DND-41 (cell line): ENCODE results near the gene RCC2.

Experiments
- ATAC-seq: fragments of 200-7000 bp; cut with Tn5 transposase; 3 replicates; pipeline ENCODE4 v1.9.1; 2021; ENCODE audit warnings: low read depth; ENCODE audit not compliant: insufficient read depth
- DNase-seq: peaks from one replicate; pipeline ENCODE4 v3.0.0-alpha.2; 2020
- H2AFZ ChIP-seq: 2 replicates; pipeline ENCODE4 v1.6.0; 2012; ENCODE audit warnings: low read depth, low read length
- H3K27ac ChIP-seq: 2 replicates; pipeline ENCODE4 v1.5.1; 2012; ENCODE audit warnings: low read length, inconsistent platforms
- H3K27me3 ChIP-seq: fragments of 200-600 bp; sonication (generic); 2 replicates; pipeline ENCODE4 v1.6.0; 2012; ENCODE audit warnings: low read length, mild to moderate bottlenecking, inconsistent platforms; ENCODE audit not compliant: insufficient read depth, poor library complexity
- H3K36me3 ChIP-seq: 2 replicates; pipeline ENCODE4 v1.5.1; 2012; ENCODE audit warnings: low read length, inconsistent platforms; ENCODE audit not compliant: insufficient read depth
- H3K4me1 ChIP-seq: 2 replicates; pipeline ENCODE4 v1.5.1; 2012; ENCODE audit warnings: mild to moderate bottlenecking, low read length; ENCODE audit not compliant: insufficient read depth
- H3K4me2 ChIP-seq: 2 replicates; pipeline ENCODE4 v1.6.0; 2012; ENCODE audit warnings: mild to moderate bottlenecking, moderate library complexity, low read length, inconsistent platforms; ENCODE audit not compliant: insufficient read depth
- H3K4me3 ChIP-seq, 2 experiments: fragments of 200-600 bp in 1 of 2; shearing (Covaris generic) in 1 of 2; 2 replicates each; pipeline ENCODE4 v1.5.1; 2012 to 2016; ENCODE audit warnings: inconsistent platforms in 2 of 2, low read length in 2 of 2, mild to moderate bottlenecking in 2 of 2, low read depth in 1 of 2, moderate library complexity in 1 of 2
- H3K79me2 ChIP-seq: 2 replicates; pipeline ENCODE4 v1.6.0; 2012; ENCODE audit warnings: low read length, inconsistent platforms; ENCODE audit not compliant: insufficient read depth
- H3K9ac ChIP-seq: 2 replicates; pipeline ENCODE4 v1.6.0; 2012; ENCODE audit warnings: low read depth, mild to moderate bottlenecking, inconsistent platforms, low read length, moderate library complexity
- H3K9me3 ChIP-seq: 2 replicates; pipeline ENCODE4 v1.5.1; 2012; ENCODE audit warnings: low read length, moderate library complexity, mild to moderate bottlenecking, inconsistent platforms; ENCODE audit not compliant: insufficient read depth, severe bottlenecking
- H4K20me1 ChIP-seq: 2 replicates; pipeline ENCODE4 v1.6.0; 2012; ENCODE audit warnings: low read length; ENCODE audit not compliant: insufficient read depth
- CTCF ChIP-seq: IDR thresholded peaks from 2 replicates; pipeline ENCODE4 v1.5.1; 2012; ENCODE audit warnings: borderline replicate concordance, low read length, moderate library complexity, mild to moderate bottlenecking; ENCODE audit not compliant: poor library complexity, severe bottlenecking; ENCODE audit errors: extremely low read depth
- EZH2 ChIP-seq: IDR thresholded peaks from 3 replicates; pipeline ENCODE4 v1.6.1; 2012; ENCODE audit warnings: borderline replicate concordance, low read depth, mild to moderate bottlenecking, moderate library complexity, low read length, inconsistent platforms; ENCODE audit not compliant: severe bottlenecking

Gene RCC2

GRCh38 chr1:17465228-17465627 lies 25.8 kb upstream of the RCC2 start:
- H3K4me1 ChIP-seq = no peaks in the 10 kb centered on the region
- H3K9me3 ChIP-seq = no peaks in the 10 kb centered on the region
- no peak for TF ChIP-seq EZH2
- no peak for ATAC-seq
- DNase-seq = no peak
- no peak overlapping the region for H3K4me3 ChIP-seq
- H3K79me2 ChIP-seq = no peaks in the 10 kb centered on the region
- H3K4me2 ChIP-seq = no peak overlapping the region
- H3K27me3 ChIP-seq = no peaks in the 10 kb centered on the region
- no peaks in the 10 kb centered on the region for H3K36me3 ChIP-seq
- no peak overlapping the region for H3K27ac ChIP-seq
- H3K9ac ChIP-seq = no peak overlapping the region
- no peak overlapping the region for H2AFZ ChIP-seq
- no peaks in the 10 kb centered on the region for H4K20me1 ChIP-seq

DNA sequence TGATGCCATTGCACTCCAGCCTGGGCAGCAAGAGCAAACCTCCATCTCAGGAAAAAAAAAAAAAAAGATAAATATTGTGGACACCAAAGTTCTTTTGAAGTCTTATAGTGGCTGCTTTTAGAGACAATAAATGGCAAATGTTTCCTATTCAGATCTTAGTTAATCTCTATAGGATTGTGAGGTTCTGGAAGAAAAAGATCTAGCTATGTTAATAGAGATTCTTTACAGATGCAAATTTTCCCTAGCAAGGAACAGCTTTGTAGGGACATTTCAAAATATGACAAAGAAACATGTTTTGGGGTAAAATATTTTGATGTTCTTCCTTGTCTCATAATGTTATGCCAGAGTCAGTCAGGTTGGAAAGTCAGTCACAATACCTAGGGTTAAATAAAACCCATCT lies 24.5 kb upstream of the RCC2 start:
- no peak overlapping the region for H3K4me2 ChIP-seq
- no peak for TF ChIP-seq EZH2
- no peak for TF ChIP-seq CTCF
- ATAC-seq = no peak

DNA sequence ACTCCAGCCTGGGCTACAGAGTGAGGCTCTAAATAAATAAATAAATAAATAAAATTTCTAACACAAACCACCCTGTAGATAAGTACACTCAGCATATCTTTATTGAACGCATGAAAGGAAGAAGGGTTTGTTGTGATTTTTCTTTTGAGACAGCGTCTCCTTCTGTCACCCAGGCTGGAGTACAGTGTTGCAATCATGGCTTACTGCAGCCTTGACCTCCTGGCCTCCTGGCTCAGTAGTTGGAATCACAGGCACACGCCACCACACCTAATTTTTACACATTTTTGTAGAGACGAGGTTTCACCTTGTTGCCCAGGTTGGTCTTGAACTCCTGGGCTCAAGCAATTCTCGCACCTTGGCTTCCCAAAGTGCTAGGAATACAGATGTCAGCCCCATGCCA lies 23.2 kb upstream of the RCC2 start:
- H3K4me3 ChIP-seq = no peak overlapping the region
- TF ChIP-seq EZH2 = no peak
- no peak for TF ChIP-seq CTCF
- H2AFZ ChIP-seq = no peak overlapping the region
- H3K27me3 ChIP-seq = no peaks in the 10 kb centered on the region
- ATAC-seq (no peak), DNase-seq (no peak)
- H3K4me2 ChIP-seq = no peak overlapping the region
- no peaks in the 10 kb centered on the region for H3K4me1 ChIP-seq
- H3K27ac ChIP-seq = no peak overlapping the region
- H3K79me2 ChIP-seq = no peaks in the 10 kb centered on the region
- no peaks in the 10 kb centered on the region for H3K9me3 ChIP-seq
- H4K20me1 ChIP-seq = no peaks in the 10 kb centered on the region
- H3K36me3 ChIP-seq = no peaks in the 10 kb centered on the region
- no peak overlapping the region for H3K9ac ChIP-seq

More for the DNA sequence above, 24.5 kb upstream of the RCC2 start:
- no peak overlapping the region for H3K9ac ChIP-seq
- no peak overlapping the region for H2AFZ ChIP-seq
- no peaks in the 10 kb centered on the region for H3K36me3 ChIP-seq
- no peaks in the 10 kb centered on the region for H3K9me3 ChIP-seq
- H3K27ac ChIP-seq = no peak overlapping the region
- H3K4me1 ChIP-seq = no peaks in the 10 kb centered on the region
- H3K4me3 ChIP-seq = no peak overlapping the region
- no peaks in the 10 kb centered on the region for H4K20me1 ChIP-seq
- no peak for DNase-seq
- no peaks in the 10 kb centered on the region for H3K79me2 ChIP-seq
- no peaks in the 10 kb centered on the region for H3K27me3 ChIP-seq

DNA sequence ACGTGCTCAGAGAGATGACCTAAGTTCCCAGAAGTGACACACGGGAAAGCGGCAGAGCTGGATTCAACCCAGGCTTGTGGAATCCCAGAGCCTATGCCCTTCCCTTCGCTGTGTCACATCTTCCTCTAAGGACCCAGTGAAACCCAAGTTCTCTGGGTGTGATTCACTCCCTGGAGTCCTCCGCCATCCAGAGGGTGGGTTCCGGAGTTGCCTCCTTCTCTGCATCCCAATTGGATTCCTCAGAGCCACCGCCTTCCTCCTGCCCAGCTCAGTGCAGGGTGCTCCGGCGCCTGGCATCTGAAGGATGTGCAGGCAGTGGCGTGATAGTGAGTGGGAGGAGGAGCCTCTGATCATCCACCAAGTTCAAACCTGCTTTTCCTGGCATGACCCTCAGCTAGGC lies 20.7 kb upstream of the RCC2 start:
- Histone ChIP-seq H3K4me3 (no peak overlapping the region), H3K79me2 (no peaks in the 10 kb centered on the region), H2AFZ (no peak overlapping the region), H3K4me2 (no peak overlapping the region), H3K36me3 (no peaks in the 10 kb centered on the region), H3K27me3 (no peaks in the 10 kb centered on the region), H3K9me3 (no peaks in the 10 kb centered on the region), H3K4me1 (no peaks in the 10 kb centered on the region), H3K27ac (no peak overlapping the region), H4K20me1 (no peaks in the 10 kb centered on the region), H3K9ac (no peak overlapping the region)
- ATAC-seq (no peak), DNase-seq (no peak)
- no peak for TF ChIP-seq CTCF
- TF ChIP-seq EZH2 = no peak
